ENCODE results near the gene OPN4. TPM values are rescaled to one million over a fixed set of nuclear protein-coding genes. Genes with fewer than 3 reads are reported as not detected.

Gene OPN4
- polyA plus RNA-seq, 2 of the 4 experiments (the other 2 are of a cell fraction) = not detected

GRCh38 chr10:86678999-86679792, 24.8 kb downstream of the OPN4 start:
- POLR2A ChIA-PET = no interaction called here

DNA sequence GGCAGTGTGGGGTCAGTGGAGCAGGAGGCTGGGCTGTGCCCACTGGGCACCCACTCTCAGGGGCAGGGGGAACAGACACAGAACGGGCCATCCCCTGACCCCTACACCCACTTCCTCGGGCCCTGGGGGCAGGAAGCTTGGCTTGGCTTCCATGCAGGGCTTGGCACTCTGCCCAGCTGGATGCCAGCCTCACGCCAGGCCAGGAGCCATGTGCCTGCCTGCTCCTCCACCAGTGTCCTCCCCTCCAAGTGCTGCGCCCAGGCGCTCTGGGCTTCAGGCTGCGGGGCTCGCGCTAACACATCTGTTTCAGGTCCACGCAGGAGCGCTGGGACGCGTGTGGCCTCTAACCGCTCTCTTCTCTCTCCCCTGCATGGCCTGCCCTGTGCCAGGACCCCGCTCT, 26.7 kb downstream of the OPN4 start:
- ATAC-seq (no peak), DNase-seq (ENCODE audit: low read depth in 1 of 2, low spot score in 1 of 2) (no peak), FAIRE-seq (no peak)
- ChIA-PET POLR2A (no interaction called here), CTCF (interaction anchor here (0.8 to 2.6 kb wide), 4 partner anchors 13 to 219 kb away, joined by 3 to 9 read pairs (median 4); no protein-coding TSS in a partner anchor)
- H3K4me2 ChIP-seq = no peak overlapping the region
- no peak overlapping the region for H3K27ac ChIP-seq
- TF ChIP-seq HDAC2 (IDR thresholded peaks at IDR 0.05) = no peak
- TF ChIP-seq PHF8 (IDR thresholded peaks at IDR 0.05; ENCODE audit: borderline replicate concordance, low read depth) = no peak
- TF ChIP-seq, protein P1, sequence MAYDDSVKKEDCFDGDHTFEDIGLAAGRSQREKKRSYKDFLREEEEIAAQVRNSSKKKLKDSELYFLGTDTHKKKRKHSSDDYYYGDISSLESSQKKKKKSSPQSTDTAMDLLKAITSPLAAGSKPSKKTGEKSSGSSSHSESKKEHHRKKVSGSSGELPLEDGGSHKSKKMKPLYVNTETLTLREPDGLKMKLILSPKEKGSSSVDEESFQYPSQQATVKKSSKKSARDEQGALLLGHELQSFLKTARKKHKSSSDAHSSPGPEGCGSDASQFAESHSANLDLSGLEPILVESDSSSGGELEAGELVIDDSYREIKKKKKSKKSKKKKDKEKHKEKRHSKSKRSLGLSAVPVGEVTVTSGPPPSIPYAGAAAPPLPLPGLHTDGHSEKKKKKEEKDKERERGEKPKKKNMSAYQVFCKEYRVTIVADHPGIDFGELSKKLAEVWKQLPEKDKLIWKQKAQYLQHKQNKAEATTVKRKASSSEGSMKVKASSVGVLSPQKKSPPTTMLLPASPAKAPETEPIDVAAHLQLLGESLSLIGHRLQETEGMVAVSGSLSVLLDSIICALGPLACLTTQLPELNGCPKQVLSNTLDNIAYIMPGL (CRISPR knock-in tag; IDR thresholded peaks at IDR 0.05; ENCODE audit: borderline replicate concordance) = no peak
- TF ChIP-seq, protein P2, sequence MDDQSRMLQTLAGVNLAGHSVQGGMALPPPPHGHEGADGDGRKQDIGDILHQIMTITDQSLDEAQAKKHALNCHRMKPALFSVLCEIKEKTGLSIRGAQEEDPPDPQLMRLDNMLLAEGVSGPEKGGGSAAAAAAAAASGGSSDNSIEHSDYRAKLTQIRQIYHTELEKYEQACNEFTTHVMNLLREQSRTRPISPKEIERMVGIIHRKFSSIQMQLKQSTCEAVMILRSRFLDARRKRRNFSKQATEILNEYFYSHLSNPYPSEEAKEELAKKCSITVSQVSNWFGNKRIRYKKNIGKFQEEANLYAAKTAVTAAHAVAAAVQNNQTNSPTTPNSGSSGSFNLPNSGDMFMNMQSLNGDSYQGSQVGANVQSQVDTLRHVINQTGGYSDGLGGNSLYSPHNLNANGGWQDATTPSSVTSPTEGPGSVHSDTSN (IDR thresholded peaks at IDR 0.05) = no peak
- no peak for TF ChIP-seq SREBF2 (IDR thresholded peaks at IDR 0.05)
- TF ChIP-seq FOSB (CRISPR knock-in tag; IDR thresholded peaks at IDR 0.05) = no peak
- TF ChIP-seq, protein P3, sequence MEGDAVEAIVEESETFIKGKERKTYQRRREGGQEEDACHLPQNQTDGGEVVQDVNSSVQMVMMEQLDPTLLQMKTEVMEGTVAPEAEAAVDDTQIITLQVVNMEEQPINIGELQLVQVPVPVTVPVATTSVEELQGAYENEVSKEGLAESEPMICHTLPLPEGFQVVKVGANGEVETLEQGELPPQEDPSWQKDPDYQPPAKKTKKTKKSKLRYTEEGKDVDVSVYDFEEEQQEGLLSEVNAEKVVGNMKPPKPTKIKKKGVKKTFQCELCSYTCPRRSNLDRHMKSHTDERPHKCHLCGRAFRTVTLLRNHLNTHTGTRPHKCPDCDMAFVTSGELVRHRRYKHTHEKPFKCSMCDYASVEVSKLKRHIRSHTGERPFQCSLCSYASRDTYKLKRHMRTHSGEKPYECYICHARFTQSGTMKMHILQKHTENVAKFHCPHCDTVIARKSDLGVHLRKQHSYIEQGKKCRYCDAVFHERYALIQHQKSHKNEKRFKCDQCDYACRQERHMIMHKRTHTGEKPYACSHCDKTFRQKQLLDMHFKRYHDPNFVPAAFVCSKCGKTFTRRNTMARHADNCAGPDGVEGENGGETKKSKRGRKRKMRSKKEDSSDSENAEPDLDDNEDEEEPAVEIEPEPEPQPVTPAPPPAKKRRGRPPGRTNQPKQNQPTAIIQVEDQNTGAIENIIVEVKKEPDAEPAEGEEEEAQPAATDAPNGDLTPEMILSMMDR (IDR thresholded peaks at IDR 0.05) = no peak
- TF ChIP-seq RCOR1 (IDR thresholded peaks at IDR 0.05; ENCODE audit: low read depth, low read length) = no peak
- no peak for TF ChIP-seq RNF2 (IDR thresholded peaks at IDR 0.05; ENCODE audit: borderline replicate concordance, low read depth)
- TF ChIP-seq MAZ (IDR thresholded peaks at IDR 0.05; ENCODE audit: borderline replicate concordance, low read depth, low read length) = no peak
- no peak for TF ChIP-seq ZC3H11A (IDR thresholded peaks at IDR 0.05)
- TF ChIP-seq TFCP2L1 (CRISPR knock-in tag; IDR thresholded peaks at IDR 0.05) = no peak
- no peak for TF ChIP-seq HEYL (CRISPR knock-in tag; IDR thresholded peaks at IDR 0.05)
- WGBS (ENCODE audit: missing lambda C conversion rate) = 74% methylated on average over 11 of the region's 14 CpGs
- no peaks in the 10 kb centered on the region for H3K4me1 ChIP-seq
- H3K9me3 ChIP-seq = no peaks in the 10 kb centered on the region
- H3K4me3 ChIP-seq = no peak overlapping the region

More at GRCh38 chr10:86678999-86679792, 24.8 kb downstream of the OPN4 start:
- WGBS (ENCODE audit: missing lambda C conversion rate) = 91% methylated on average over 12 of the region's 13 CpGs
- FAIRE-seq (no peak), DNase-seq (ENCODE audit: low read depth in 1 of 2, low spot score in 1 of 2) (no peak), ATAC-seq (no peak)
- TF ChIP-seq TFCP2L1 (CRISPR knock-in tag; IDR thresholded peaks at IDR 0.05) (no peak), RNF2 (IDR thresholded peaks at IDR 0.05; ENCODE audit: borderline replicate concordance, low read depth) (no peak), HDAC2 (IDR thresholded peaks at IDR 0.05) (no peak), BHLHE40 (IDR thresholded peaks at IDR 0.05; ENCODE audit: low read depth, low read length) (no peak), JUNB (IDR thresholded peaks at IDR 0.05) (no peak), RFX5 (IDR thresholded peaks at IDR 0.05) (no peak), MYC (IDR thresholded peaks at IDR 0.05; ENCODE audit: borderline replicate concordance, low read length) (no peak), POLR2A (IDR thresholded peaks at IDR 0.05; ENCODE audit: low read length) (no peak), CHD2 (IDR thresholded peaks at IDR 0.05; ENCODE audit: low read length, partially characterized antibody) (no peak), HOXA7 (CRISPR knock-in tag; IDR thresholded peaks at IDR 0.05) (no peak), POLR2AphosphoS2 (conservative IDR thresholded peaks at IDR 0.05; ENCODE audit: low read length) (no peak), CBX2 (IDR thresholded peaks at IDR 0.05; ENCODE audit: borderline replicate concordance, low read depth) (no peak)
- TF ChIP-seq, protein P4, sequence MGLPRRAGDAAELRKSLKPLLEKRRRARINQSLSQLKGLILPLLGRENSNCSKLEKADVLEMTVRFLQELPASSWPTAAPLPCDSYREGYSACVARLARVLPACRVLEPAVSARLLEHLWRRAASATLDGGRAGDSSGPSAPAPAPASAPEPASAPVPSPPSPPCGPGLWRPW (IDR thresholded peaks at IDR 0.05) = no peak
- TF ChIP-seq, protein P5, sequence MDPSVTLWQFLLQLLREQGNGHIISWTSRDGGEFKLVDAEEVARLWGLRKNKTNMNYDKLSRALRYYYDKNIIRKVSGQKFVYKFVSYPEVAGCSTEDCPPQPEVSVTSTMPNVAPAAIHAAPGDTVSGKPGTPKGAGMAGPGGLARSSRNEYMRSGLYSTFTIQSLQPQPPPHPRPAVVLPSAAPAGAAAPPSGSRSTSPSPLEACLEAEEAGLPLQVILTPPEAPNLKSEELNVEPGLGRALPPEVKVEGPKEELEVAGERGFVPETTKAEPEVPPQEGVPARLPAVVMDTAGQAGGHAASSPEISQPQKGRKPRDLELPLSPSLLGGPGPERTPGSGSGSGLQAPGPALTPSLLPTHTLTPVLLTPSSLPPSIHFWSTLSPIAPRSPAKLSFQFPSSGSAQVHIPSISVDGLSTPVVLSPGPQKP (IDR thresholded peaks at IDR 0.05; ENCODE audit: low read depth, low read length) = no peak
- no peaks in the 10 kb centered on the region for H3K9me3 ChIP-seq
- no peak overlapping the region for H3K4me3 ChIP-seq
- no peaks in the 10 kb centered on the region for H3K4me1 ChIP-seq
- H3K4me2 ChIP-seq = no peak overlapping the region
- H3K27ac ChIP-seq = no peak overlapping the region
- CTCF ChIA-PET = interaction anchor here (0.6 kb wide), 1 partner anchor 10 kb away, joined by 6 read pairs; no protein-coding TSS in a partner anchor

All from A549 (cell line).